NCI-H2029 (cell line): Measurements from ENCODE around the gene CCDC187.
"Not testable (repeated sequence)": the region's sequence is repeated elsewhere in the genome, so short reads cannot be mapped to it uniquely, and the experiment has no call there.

Experiments used
- DNase-seq: peaks from one replicate; lab custom pipeline; 2025; lab: John Stamatoyannopoulos, UW

The CCDC187 gene

GRCh38 chr9:136326761-136327303, 22.9 kb upstream of the CCDC187 start:
- DNase-seq = no peak

DNA sequence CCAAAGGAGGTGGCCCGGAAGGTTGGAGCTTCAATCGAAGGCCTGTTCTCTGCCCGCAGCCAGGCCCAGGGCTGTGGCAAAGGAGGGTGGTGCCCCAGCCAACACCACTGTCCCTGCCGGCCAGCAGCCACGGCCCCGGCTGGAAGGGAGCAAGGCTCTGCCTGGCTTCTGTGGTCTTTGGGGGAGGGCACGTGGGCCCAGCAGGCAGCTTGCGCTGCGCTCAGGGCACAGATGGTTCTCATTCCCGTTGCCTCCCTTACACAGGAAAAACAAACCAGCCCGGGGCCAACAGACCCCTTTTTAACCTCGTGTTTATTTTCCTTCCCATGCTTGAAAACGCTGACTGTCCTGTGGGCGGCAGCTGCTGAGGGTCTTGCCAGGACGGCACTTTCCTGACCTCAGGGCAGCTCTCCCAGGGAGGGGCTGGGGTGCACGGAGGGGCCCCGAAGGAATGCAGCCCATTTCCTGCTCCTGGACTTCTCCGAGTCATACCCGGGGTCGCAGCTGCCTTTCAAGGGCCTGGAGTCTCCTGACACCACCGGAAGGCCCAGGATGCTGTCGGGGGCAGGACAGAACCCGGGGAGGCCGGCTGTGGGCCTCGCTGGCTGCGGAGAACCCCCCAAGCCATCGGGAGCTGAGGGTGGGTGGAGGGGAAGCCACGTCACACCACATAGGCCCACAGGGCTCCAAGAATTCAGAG, 22.3 kb upstream of the CCDC187 start:
- no peak for DNase-seq

DNA sequence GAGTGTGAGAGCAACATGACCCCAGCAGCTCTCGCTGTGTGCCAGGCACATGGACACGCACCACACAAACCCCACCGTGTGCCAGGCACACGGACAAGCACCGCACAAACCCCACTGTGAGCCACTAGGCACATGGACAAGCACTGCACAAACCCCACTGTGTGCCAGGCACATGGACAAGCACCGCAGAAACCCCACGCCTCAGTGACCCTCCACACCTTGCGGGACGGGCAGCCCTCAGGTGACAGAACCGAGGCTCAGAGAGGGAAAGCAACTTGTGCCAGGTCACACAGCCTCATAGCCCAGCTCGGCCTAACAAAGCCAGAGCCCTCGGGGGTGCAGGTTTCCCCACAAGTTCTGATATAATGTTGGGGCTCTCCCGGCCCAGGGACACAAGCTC, 21.5 kb upstream of the CCDC187 start:
- DNase-seq = no peak

DNA sequence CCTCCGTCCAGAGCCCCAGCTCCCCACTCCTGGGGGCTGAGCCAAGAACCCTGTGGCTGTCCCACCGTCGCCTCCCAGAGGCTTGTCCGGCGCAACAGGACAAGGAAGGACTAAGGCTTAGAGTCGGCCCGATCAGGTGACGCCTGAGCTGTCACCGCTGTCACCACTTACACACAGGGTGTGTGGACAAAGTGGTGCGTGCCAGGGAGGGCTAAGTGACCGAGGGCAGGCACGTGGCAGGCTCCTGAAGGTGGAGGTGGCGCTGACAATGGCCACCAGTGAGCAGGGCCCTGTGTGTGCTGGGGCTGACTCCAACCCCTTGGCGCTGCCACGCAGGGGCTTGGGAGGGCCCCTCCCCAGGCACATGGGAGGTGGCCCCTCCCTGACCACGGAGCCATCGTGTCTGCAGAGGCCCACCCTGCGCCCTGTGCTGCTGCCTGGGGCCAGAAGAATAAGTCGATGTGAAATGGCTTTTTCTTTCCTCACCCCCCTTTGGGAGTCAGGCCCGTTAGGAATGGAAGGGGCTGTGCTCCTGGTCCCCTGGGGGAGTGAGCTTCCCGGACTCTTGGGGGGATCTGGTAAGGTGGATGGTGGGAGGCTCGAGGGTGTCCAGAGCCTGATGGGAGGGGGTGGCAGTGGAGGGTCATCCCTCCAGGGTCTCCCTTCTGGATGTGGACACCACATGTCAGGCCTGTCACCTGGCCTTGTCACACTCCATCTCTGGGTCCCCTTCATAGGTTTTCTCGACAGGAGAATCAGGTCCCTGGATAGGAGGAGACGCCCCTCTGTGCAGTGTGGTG, 20.8 kb upstream of the CCDC187 start:
- peak; percentile 69 for DNase-seq

DNA sequence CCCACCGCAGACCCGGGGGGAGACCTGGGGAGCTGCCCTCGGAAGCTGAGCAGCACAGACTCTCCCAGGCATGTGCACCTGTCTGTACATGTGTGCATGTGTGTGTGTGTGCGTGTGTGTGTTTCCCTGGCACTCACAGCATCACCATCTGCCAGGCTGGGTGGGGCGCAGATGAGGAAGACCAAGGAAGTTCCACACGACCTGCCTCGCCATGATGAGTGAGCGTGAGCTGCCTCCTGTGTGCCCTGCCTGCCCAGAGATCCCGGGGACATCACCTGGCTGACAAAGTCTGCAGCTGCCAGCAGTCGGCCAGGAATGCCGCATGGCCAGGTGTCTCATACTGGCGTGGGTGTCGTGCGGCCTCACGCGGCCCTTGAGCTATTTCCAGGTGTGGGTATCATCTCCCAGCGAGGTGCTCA, 19.5 kb upstream of the CCDC187 start:
- no peak for DNase-seq

GRCh38 chr9:136322756-136323330, 18.9 kb upstream of the CCDC187 start:
- no peak for DNase-seq

- DNase-seq = no peak
These were observed 17.7 kb upstream of the CCDC187 start for GRCh38 chr9:136321561-136321960.

DNA sequence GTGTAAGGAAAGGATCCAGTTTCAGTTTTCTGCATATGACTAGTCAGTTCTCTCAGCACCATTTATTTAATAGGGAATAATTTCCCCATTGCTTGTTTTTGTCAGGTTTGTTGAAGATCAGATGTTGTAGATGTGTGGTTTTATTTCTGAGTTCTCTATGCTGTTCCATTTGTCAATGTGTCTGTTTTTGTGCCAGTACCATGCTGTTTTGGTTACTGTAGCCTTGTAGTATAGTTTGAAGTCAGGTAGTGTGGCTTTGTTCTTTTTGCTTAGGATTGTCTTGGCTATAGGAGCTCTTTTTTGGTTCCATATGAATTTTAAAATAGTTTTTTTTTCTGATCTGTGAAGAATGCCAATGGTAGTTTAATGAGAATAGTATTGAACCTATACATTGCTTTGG, 17.1 kb upstream of the CCDC187 start:
- DNase-seq = not testable (repeated sequence)

DNA sequence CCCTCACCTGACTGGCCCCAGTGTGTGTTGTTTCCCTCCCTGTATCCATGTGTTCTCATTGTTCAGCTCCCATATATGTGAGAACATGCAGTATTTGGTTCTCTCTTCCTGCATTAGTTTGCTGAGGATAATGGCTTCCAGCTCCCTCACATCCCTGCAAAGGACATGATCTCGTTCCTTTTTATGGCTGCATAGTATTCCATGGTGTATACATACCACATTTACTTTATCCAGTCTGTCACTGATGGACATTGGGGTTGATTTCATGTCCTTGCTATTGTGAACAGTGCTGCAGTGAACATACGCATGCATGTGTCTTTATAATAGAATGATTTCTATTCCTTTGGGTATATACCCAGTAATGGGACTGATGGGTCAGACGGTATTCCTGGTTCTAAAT, 16.1 kb upstream of the CCDC187 start:
- not testable (repeated sequence) for DNase-seq

DNA sequence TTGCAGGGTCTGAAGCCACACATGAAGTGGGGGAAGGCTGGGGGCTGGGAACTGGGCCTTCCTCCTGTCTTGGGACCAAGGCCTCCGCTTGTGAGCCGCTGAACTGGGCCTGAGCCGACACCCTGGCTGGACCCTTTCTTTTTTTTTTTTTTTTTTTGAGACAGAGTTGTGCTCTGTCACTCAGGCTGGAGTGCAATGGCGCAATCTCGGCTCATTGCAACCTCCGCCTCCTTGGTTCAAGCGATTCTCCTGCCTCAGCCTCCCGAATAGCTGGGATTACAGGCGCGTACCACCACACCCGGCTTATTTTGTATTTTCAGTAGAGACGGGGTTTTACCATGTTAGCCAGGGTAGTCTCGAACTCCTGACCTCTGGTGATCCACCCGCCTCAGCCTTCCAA, 15.3 kb upstream of the CCDC187 start:
- DNase-seq = not testable (repeated sequence)

GRCh38 chr9:136318776-136319241, 14.9 kb upstream of the CCDC187 start:
- DNase-seq = no peak

DNA sequence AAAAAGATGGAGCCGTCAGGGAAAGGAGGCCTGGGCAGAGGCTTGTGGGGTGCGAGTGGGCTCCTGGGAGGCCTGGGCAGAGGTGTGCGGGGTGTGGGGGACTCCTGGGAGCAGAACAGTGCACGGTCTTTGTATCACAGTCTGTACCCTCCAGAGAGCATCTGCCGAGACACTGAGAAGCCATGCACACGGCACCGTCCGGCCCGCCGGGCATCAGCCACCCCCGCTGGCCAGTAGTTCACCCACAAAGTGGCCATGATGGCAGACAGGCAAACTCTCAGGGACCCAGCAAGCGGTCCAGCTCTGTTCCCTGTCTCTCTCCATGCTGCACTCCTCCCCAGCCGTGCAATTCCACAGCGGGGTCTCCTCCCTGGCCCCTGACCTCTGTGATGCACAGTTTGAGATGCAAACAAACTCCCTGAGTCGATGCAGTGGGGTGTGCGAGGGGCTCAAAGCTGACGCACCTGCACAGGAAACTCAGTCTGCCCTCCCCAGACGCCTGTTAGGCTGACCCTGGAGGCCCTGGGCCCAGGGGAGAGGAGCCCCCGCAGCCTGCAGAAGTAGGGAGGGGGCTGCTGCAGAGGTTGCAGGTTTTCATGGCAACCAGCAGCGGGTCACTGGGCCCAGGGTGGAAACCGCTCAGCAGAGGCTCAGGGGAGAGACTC, 14.3 kb upstream of the CCDC187 start:
- no peak for DNase-seq

DNA sequence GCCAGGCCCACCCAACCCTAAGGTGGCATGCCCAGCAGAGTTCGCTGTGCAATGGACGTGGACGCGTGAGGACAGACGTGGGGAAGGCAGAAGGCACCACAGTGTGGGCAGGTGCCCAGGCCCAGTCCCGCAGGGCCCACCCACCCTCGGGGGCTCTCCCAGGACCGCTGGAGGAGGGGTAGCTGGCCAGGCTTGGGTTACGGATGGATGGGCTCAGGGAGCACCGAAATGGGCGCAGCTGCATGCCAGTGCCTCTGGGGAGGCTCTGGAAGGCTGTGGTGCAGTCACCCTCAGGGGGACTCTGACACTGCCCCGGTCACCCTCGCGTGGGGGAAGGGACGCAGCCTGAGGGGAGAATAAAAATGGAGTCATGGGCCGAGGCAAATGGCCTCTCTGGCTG, 13.8 kb upstream of the CCDC187 start:
- no peak for DNase-seq

GRCh38 chr9:136316896-136317676, 13.2 kb upstream of the CCDC187 start:
- no peak for DNase-seq

DNA sequence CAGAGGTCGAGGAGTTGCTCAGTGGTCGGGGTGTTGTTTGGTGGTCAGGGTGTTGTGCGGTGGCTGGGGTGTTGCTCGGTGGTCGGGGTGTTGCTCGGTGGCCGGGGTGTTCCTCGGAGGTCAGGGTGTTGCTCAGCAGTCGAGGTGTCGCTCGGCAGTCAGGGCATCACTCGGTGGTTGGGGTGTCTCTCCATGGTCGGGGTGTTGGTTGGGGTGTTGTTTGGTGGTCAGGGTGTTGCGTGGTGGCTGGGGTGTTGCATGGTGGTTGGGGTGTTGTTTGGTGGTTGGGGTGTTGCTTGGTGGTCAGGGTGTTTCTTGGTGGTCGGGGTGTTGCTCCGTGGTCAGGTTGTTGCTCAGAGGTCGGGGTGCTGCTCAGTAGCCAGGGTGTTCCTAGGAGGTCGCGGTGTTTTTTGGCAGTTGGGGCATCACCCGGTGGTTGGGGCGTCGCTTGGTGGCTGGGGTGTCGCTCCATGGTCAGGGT, 12.4 kb upstream of the CCDC187 start:
- DNase-seq = no peak

GRCh38 chr9:136314944-136315343, 11.1 kb upstream of the CCDC187 start:
- no peak for DNase-seq

DNA sequence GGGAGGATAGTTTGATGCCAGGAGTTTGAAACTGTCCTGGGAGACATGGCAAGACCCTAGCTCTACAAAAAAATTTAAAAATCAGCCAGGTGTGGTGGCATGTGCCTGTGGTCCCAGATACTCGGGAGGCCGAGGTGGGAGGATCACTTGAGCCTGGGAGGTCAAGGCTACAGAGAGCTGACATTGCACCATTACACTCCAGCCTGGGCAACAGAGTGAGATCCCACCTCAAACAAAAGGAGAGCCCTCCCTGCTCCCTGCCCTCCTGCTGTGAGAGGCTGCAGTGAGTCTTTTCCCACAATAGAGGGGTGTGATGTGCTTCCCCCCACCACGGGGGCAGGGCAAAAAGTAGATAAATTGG, 10.1 kb upstream of the CCDC187 start:
- DNase-seq = no peak

DNA sequence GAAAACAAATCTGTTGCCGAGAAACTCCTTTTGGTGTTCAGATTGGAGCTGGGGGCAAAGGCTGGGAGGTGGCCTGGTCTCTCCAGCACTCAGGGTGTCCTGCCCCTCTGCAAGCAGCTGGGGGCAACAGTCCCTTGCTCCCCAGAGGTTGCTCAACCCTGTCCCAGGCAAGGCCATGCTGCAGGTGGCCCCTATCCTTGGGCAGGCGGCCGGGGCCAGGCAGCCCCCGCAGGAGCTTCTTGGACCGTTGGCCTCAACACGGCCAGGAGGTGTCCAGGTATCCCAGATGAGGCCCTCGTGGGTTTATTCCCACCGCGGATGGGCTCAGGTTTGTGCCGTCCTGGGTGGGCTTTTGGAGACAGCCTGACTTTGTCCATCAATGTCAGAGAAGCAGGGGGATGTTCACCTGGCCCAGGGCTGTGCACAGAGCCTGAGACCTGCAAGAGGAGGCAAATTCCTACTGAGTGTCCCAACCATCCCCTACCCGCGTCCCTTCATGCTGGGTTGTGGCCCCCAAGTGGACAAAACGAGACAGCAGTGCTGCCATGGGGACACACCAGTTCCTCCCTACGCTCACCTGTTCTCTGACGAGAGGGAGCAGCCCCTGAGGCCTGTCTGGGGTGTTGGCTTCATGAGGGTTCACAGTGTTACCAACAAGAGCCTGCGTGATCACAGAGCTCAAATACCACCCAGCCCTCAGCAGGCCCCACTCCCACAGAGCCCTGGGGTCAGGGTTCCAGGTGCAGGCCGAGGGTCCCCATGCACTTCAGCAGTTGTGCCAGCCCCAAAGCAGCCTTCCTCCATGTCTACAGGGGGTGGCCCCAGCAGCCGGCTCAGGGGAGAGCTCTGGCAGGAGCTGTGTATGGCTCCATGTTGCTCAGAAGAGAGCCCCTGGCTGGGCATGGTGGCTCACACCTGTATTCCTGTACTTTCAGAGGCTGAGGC, 9.5 kb upstream of the CCDC187 start:
- DNase-seq = no peak

DNA sequence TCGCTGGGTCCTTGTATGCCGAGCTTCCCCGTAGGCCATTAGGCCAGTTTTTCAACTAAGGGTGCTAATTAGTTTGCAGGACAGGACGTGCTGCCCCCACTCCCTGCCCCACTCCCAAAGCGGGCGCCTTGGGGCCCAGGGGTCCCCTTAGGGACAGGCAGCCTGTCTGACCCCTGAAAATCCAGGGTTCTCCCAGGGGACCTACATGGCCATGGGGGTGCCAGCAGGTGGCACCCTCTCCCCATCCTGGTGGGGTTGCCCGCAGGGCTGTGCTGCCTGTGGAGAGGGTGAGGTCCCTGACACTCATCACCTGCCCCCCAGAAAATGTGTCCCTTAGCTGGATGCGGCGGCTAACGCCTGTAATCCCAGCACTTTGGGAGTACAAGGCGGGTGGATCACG, 8.5 kb upstream of the CCDC187 start:
- DNase-seq = no peak

GRCh38 chr9:136312009-136312375, 8.1 kb upstream of the CCDC187 start:
- no peak for DNase-seq
